PFSK-1 (cell line): ENCODE results near the gene ZPR1. TPM values are rescaled to one million over a fixed set of nuclear protein-coding genes. Genes with fewer than 3 reads are reported as not detected.

Experiments
- FOXP2 ChIP-seq: optimal IDR thresholded peaks from 2 replicates; pipeline ENCODE3; 2011; ENCODE audit warnings: borderline replicate concordance, control low read depth, inconsistent platforms; ENCODE audit not compliant: insufficient read depth; ENCODE audit errors: extremely low read length, extremely low read depth
- POLR2AphosphoS5 ChIP-seq: IDR thresholded peaks from 2 replicates; pipeline ENCODE4 v1.6.1; 2012; ENCODE audit warnings: low read depth, mild to moderate bottlenecking, control low read depth, low read length, moderate library complexity
- SIN3A ChIP-seq: IDR thresholded peaks from 2 replicates; pipeline ENCODE4 v1.6.1; 2012; ENCODE audit warnings: mild to moderate bottlenecking, low read length, moderate library complexity, borderline replicate concordance; ENCODE audit not compliant: insufficient read depth
- TAF1 ChIP-seq: IDR thresholded peaks from 2 replicates; pipeline ENCODE4 v1.6.1; 2012; ENCODE audit warnings: low read length, control low read depth, borderline replicate concordance; ENCODE audit not compliant: insufficient read depth
- polyA plus RNA-seq: library from polyadenylated mRNA; unstranded; fragments of >200 nt; gene quantifications from one replicate; pipeline ENCODE4 v1.2.1, GENCODE V29; 2012; ENCODE audit warnings: low read depth, missing spikeins; ENCODE audit not compliant: insufficient read length
- TF ChIP-seq, protein P1 (sequence below), 2 experiments: IDR thresholded peaks; 2 replicates each; pipeline versions ENCODE4 v1.6.1 to v1.8.0; 2011 to 2012; ENCODE audit warnings: low read depth in 2 of 2, low read length in 2 of 2, control low read depth in 1 of 2, inconsistent platforms in 1 of 2, mild to moderate bottlenecking in 1 of 2, moderate library complexity in 1 of 2; ENCODE audit not compliant: insufficient read depth in 1 of 2

The ZPR1 gene, protein sequence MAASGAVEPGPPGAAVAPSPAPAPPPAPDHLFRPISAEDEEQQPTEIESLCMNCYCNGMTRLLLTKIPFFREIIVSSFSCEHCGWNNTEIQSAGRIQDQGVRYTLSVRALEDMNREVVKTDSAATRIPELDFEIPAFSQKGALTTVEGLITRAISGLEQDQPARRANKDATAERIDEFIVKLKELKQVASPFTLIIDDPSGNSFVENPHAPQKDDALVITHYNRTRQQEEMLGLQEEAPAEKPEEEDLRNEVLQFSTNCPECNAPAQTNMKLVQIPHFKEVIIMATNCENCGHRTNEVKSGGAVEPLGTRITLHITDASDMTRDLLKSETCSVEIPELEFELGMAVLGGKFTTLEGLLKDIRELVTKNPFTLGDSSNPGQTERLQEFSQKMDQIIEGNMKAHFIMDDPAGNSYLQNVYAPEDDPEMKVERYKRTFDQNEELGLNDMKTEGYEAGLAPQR
- polyA plus RNA-seq, result 138 TPM

DNA sequence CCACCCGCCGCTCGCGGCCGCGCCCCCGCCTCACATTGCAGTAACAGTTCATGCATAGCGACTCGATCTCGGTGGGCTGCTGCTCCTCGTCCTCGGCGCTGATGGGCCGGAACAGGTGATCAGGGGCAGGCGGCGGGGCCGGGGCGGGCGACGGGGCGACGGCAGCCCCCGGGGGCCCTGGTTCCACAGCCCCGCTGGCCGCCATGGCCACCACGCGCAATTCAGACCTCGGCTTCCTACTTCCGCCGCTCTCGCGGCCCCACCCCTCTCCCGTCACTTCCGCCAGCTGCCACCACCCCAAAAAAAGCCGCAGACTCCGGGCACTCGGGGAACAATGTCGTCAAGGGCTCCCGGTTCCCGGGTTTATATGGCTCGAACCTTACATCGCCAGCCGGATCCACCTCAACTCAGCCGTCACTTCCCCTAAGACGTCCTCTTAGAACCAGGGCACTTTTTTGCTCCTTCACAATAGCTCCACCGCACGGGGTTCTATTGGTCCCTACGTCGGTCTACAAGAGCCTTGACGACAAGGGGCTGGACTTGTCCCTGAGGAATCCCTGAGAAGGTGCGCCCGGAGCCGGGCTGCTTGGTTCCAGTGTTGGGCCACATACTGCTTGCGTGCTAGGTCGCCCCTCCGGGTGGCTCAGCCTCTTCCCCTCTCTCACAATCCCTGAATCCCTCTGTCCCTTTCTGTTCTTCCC lies at the start of gene ZPR1:
ZPR1 (minus strand) TSS at position 238 of the 701 bp plus-strand sequence; CDS start at position 205, 33 bp downstream.
- peak; percentile 72; the same call in 1 of the 2 replicates for TF ChIP-seq TAF1
- no peak for TF ChIP-seq FOXP2
- TF ChIP-seq, protein P1, sequence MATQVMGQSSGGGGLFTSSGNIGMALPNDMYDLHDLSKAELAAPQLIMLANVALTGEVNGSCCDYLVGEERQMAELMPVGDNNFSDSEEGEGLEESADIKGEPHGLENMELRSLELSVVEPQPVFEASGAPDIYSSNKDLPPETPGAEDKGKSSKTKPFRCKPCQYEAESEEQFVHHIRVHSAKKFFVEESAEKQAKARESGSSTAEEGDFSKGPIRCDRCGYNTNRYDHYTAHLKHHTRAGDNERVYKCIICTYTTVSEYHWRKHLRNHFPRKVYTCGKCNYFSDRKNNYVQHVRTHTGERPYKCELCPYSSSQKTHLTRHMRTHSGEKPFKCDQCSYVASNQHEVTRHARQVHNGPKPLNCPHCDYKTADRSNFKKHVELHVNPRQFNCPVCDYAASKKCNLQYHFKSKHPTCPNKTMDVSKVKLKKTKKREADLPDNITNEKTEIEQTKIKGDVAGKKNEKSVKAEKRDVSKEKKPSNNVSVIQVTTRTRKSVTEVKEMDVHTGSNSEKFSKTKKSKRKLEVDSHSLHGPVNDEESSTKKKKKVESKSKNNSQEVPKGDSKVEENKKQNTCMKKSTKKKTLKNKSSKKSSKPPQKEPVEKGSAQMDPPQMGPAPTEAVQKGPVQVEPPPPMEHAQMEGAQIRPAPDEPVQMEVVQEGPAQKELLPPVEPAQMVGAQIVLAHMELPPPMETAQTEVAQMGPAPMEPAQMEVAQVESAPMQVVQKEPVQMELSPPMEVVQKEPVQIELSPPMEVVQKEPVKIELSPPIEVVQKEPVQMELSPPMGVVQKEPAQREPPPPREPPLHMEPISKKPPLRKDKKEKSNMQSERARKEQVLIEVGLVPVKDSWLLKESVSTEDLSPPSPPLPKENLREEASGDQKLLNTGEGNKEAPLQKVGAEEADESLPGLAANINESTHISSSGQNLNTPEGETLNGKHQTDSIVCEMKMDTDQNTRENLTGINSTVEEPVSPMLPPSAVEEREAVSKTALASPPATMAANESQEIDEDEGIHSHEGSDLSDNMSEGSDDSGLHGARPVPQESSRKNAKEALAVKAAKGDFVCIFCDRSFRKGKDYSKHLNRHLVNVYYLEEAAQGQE (IDR thresholded peaks at IDR 0.05; ENCODE audit: insufficient read depth in 1 of 2, low read depth in 2 of 2, low read length in 2 of 2), result no peak
- TF ChIP-seq SIN3A, result peak; percentile 86; the same call in 1 of the 2 replicates
- peak; percentile 85; the same call in 1 of the 2 replicates for TF ChIP-seq POLR2AphosphoS5

DNA sequence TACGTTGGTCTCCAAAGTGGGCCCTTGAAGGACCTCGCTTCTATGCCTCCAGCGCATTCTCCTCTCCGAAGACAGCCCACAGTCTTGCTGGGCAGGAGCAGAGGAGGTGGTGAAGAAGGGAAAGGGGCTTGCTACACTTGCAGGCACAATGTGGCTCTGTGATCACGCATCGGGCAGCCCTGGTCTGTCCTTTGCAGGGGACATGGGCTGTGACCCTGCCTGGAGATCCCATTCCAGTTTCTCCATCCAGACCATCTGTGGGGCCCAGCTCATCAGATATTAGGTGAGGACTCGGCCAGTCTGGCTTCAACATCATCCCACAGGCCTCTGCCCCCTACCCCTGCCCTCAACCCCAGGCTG lies 48.8 kb upstream of the ZPR1 start:
- TF ChIP-seq, protein P1 (IDR thresholded peaks at IDR 0.05; ENCODE audit: insufficient read depth in 1 of 2, low read depth in 2 of 2, low read length in 2 of 2), result no peak
- TF ChIP-seq SIN3A (no peak), POLR2AphosphoS5 (no peak), FOXP2 (no peak), TAF1 (no peak)

DNA sequence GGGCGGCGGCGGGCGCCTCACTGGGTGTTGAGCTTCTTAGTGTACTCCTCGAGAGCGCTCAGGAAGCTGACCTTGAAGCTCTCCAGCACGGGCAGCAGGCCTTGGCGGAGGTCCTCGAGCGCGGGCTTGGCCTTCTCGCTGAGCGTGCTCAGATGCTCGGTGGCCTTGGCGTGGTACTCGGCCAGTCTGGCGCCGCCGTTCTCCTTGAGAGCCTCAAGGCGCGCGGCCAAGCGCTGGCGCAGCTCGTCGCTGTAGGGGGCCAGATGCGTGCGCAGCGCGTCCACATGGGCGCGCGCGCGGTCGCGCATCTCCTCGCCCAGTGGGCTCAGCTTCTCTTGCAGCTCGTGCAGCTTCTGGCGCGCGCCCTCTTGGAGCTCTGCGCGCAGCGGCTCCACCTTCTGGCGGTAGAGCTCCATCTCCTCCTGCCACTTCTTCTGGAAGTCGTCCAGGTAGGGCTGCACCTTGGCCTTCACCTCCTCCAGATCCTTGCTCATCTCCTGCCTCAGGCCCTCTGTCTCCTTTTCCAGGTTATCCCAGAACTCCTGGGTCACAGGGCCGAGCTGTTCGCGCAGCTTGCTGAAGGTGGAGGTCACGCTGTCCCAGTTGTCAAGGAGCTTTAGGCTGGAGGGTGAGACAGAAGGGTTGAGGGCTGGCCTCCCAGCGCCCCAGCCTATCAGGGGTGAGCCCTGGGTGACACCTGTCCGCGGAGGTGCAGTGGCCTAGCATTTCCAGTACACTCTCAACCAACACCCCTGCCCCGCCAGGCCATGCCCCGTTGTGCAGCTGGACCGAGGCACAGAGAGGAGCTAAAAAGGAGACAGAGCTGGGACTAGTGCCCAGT lies 48.2 kb upstream of the ZPR1 start:
- peak; percentile 12 for TF ChIP-seq FOXP2
- no peak for TF ChIP-seq POLR2AphosphoS5

DNA sequence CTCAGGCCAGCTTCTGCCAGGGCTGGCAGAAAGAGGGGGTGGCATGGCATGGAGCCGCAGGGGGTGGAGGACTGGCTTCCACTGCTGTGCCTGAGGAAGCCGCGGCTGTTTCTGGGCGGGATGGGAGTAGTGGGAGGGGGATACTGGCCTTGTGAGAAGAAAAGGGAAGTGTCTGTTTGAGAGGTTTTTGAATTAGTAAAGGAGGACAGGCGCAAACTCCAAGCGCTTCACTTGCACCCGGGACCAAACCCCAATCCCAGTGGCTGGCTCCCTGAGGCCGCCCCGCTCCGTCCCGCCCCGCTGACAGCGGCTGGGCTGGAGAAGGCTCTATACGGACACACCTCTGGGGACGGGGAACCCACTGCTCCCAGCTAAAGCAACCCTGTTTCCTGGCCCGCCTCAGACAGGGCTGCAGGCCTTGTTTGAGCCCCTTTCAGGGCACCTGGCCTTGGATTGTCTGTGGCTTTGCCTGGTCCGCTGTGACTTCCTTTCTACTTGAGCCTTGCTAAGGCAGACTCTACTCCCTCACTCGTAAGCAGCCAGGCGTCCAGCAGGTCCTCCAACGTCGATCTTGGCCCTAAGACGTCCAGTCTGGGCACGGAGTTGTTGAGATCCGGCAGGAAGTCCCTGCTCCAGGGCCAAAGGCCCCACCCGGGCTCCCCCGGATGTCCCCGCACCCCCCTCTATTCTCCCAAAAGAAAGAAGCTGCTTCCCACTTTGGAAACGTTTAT lies 47.4 kb upstream of the ZPR1 start:
- TF ChIP-seq SIN3A (no peak), TAF1 (no peak), FOXP2 (no peak), POLR2AphosphoS5 (no peak)
- TF ChIP-seq, protein P1 (IDR thresholded peaks at IDR 0.05; ENCODE audit: insufficient read depth in 1 of 2, low read depth in 2 of 2, low read length in 2 of 2), result no peak

DNA sequence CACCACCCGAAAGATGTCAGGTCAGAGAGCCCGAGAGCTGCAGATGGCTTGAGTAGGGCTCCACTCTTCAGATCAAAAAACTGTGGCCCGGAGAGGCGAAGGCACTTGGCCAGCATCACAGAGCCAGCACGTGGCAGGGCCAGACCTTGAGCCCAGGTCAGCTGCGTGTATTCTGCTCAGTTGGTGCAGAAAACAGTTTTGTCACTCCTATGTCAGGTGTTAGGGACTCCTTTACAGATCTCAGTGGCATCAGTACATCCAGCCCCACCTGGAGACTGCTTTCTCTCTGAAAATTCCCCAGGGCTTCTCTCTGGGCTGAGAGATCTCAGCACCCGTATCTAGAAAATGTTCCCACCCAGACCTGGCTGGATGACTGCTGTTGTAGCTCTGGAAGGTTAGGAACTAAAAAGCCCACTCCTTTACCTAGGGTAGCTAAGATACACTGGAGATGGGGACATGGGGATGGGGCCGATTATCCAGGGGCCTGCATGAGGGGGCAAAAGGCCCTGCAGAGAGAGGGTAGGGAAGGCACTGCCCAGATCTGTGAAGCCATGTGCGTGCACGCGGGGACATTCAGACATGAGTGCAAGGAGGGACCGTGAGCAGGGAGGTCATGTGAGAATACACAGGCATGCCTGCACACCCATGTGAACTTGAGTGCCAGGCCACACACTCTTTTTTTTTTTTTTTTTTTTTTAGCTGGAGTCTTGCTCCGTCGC lies 46.2 kb upstream of the ZPR1 start:
- TF ChIP-seq FOXP2 (no peak), TAF1 (no peak), POLR2AphosphoS5 (no peak), SIN3A (no peak)
- TF ChIP-seq, protein P1 (IDR thresholded peaks at IDR 0.05; ENCODE audit: insufficient read depth in 1 of 2, low read depth in 2 of 2, low read length in 2 of 2), result no peak
